GM21529 (cell line): ENCODE measurements around the gene PCDH18.
"Not testable (repeated sequence)": the region's sequence is repeated elsewhere in the genome, so short reads cannot be mapped to it uniquely, and the experiment has no call there.

Experiments
- ATAC-seq: cut with Tn5 transposase; IDR thresholded peaks from one replicate; pipeline ENCODE4 v1.9.1; 2021; ENCODE audit not compliant: unreplicated experiment

The PCDH18 gene

GRCh38 chr4:137531986-137532868, at the start of gene PCDH18:
Gene PCDH18 (minus strand): TSS chr4:137532494. CDS start chr4:137532088, 406 bp downstream.
- no peak for ATAC-seq

GRCh38 chr4:137576446-137576845, 44.2 kb upstream of the PCDH18 start:
- ATAC-seq: no peak

GRCh38 chr4:137572647-137573046, 40.4 kb upstream of the PCDH18 start:
- ATAC-seq: no peak

DNA sequence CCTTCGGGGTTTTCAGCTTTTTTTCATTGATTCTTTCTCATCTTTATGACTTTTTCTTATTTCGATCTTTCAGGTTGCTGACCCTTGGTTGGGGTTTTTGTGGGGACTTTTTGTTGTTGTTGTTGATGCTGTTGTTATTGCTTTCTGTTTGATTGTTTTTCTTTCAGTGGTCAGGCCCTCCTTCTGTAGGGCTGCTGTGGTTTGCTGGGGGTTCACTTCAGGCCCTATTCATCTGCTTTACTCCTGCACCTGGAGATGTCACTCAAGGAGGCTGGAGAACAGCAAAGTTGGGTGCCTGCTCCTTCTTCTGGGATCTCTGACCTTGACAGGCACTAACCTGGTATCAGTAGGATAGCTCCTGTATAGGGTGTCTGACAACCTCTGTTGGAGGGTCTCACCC, 39.9 kb upstream of the PCDH18 start:
- ATAC-seq: no peak

GRCh38 chr4:137559801-137560200, 27.5 kb upstream of the PCDH18 start:
- no peak for ATAC-seq

DNA sequence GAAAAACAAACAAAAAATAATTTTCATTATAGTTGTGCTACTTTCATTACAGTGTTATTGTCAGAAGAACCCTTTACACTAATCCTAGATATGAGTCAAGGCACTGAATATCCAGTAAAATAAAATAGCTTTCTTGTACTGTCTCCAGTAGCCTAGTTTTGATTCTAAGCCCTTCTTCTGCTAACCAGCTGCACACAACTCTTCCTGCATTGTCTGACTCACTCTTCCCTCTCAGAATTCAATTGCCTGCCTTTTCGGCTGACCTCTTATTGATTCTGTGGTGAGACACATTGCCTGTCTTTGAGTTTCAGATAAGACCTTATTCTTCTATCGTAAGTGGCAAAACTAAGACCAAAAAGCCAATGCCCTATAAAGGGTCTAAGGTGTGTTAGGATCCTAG, 26.7 kb upstream of the PCDH18 start:
- ATAC-seq: no peak

DNA sequence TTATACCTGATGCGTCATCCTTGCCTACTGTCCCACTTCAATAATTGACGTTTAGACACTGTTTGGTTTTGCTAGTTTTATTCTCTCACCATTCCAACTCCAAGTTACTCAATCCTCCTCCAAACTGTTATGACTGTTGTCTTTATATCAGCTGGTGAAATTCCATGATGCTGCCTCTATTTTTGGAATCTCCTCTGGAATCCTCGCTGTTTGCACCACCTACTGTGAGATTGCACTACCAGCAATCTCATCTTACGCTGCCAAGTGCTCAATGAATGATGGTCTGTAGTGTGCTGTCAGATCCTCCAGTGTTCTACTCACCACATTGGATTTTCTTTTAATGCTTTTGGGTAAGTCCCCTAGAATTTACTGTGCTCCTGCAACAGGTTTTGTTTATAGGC, 13.2 kb upstream of the PCDH18 start:
- no peak for ATAC-seq

DNA sequence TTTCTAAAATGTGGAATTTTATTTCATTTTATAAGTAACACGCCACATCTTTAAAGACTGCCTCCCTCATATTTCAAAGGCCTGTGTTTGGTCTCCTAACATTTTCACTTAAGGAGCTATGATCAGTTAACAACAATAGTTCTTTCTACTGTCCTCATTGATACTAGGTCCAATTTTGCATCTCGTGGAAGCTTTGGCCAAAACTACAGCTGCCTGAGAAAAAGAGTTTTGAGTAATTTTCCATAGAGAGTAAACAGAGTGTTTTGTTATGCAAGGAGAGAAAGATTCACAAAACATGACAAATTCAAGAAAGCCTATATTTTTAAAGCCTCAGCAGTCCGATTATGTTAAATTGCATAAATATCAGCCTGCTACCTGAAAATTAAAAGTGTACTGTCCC, 11.4 kb upstream of the PCDH18 start:
- no peak for ATAC-seq

- ATAC-seq: no peak
Measured at GRCh38 chr4:137543198-137543597, 10.9 kb upstream of the PCDH18 start.

GRCh38 chr4:137541876-137542646, 9.8 kb upstream of the PCDH18 start:
- ATAC-seq: no peak

DNA sequence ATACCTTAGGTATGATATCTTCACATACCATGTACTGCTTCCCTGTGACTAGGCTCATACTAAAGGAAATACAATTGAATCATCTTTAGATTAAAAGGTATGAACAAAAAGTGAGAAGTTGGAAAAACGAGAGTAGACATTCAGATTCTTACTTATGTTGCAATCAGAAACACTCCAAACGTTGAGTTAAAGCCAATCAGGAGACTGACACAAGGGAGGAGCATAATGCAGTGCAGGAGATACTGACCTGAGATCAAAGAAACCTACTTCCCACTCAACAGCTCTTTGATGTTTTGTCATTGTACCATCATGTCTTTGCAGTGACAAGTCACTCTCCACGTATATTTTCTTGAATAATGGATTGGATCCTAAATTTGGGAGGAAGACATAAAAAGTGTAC, 8.9 kb upstream of the PCDH18 start:
- no peak for ATAC-seq

- no peak for ATAC-seq
Measured at GRCh38 chr4:137540356-137540755, 8.1 kb upstream of the PCDH18 start.

DNA sequence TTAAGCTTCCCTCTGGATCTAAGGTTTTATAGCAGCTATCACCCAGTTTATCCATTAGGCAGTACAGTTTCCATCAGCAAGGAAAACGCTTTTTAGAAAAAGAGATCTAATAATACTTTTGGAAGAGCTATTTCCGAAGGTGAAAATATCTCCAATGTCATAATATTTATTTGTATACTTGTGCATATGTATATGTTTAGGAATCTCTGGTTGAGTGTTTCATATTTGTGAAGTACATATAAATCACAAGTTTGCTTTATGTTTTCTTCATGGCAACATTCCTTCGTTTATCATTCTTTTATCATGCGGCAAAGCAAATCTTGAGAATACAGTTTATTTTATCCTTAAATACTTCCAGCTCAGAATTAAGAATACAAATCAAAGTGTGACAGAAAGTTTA, 6.2 kb upstream of the PCDH18 start:
- no peak for ATAC-seq

DNA sequence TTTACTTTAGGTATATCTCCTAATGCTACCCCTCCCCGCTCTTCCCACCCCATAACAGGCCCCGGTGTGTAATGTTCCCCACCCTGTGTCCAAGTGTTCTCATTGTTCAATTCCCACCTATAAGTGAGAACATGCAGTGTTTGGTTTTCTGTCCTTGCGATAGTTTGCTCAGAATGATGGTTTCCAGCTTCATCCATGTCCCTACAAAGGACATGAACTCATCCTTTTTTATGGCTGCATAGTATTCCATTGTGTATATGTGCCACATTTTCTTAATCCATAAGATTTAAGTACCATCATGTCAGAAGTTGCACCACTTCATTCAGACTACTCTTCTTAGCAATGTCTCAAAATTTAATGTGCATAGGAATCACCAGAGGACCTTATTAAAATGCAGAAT, 5.5 kb upstream of the PCDH18 start:
- ATAC-seq: not testable (repeated sequence)

GRCh38 chr4:137536789-137537561, 4.7 kb upstream of the PCDH18 start:
- no peak for ATAC-seq

- ATAC-seq: no peak
Measured at GRCh38 chr4:137535718-137536117, 3.4 kb upstream of the PCDH18 start.

DNA sequence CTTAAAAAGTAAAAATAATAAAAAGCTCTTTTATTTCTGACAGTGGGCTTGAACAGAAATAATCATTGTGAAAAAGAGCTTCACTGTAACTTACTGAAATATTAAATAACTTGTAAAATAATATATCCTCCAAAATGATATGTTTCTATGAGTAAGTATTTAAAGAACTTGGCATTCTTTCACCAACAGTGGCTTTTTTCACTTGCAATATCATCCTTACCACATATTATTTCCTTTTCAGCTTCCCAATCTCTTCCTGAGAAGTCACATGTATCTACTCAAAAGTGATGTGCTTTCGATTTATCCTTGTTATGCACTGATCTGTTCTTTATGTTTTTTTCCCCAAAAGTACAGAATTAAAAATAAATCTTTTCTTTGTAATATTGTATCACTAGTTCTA, 2.2 kb upstream of the PCDH18 start:
- no peak for ATAC-seq

DNA sequence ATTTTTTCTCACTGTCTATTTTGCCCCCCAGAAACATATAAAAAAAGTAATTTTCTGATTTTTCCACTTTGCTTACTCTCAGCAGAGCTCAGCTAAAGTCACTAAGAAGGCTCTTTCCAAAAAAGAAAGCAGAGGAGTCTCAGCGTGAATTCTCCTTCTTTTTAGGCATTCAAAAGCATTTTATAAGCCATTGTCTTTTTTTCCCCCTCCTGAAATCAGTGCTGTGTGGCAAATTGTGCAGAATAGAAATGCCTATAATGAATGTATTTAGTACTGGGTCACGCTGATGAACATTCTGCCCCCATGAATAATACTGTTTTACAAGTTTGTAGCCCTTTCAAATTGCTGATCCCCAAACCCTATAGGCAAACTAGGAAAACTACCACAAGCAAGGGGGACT, 1.6 kb upstream of the PCDH18 start:
- ATAC-seq: no peak

GRCh38 chr4:137532869-137533236, 559 bp upstream of the PCDH18 start:
- no peak for ATAC-seq

GRCh38 chr4:137531168-137531985, 917 bp downstream of the PCDH18 start:
- ATAC-seq: no peak

- ATAC-seq: no peak
Measured at GRCh38 chr4:137530176-137530575, 2.1 kb downstream of the PCDH18 start.
